Measurements from ENCODE around the gene TMEM151A.
A peak's percentile ranks its signal among the peaks of the same experiment; 100 is the strongest.

Gene TMEM151A

GRCh38 chr11:66324664-66325063 is 33.0 kb downstream of the TMEM151A start:
- FAIRE-seq: no peak

DNA sequence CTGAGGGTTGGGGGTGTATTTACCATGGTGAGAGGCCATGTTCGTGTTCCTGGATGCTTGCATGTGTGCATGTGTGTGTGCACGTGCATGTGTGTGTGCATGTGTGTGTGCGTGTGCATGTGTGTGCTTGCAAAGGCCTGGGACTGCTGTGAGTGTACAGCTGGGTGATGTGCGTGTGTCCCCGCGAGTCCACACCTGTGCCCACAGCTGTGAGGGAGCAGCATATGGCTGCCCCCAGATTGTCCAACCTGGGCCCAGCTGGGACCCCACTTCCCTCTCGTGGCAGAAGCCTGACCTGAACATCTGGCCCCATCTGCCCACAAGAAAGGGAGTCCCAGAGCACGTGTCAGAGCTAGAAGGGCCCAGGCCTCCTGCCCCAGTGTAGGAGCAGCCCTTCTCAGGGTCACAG is 33.6 kb downstream of the TMEM151A start:
- no peak for FAIRE-seq

GRCh38 chr11:66326261-66327111 is 34.8 kb downstream of the TMEM151A start:
- no peak for FAIRE-seq

- no peak for FAIRE-seq
Measured at GRCh38 chr11:66327171-66328030, 35.7 kb downstream of the TMEM151A start.

- no peak for FAIRE-seq
Measured at GRCh38 chr11:66328031-66328301, 36.3 kb downstream of the TMEM151A start.

DNA sequence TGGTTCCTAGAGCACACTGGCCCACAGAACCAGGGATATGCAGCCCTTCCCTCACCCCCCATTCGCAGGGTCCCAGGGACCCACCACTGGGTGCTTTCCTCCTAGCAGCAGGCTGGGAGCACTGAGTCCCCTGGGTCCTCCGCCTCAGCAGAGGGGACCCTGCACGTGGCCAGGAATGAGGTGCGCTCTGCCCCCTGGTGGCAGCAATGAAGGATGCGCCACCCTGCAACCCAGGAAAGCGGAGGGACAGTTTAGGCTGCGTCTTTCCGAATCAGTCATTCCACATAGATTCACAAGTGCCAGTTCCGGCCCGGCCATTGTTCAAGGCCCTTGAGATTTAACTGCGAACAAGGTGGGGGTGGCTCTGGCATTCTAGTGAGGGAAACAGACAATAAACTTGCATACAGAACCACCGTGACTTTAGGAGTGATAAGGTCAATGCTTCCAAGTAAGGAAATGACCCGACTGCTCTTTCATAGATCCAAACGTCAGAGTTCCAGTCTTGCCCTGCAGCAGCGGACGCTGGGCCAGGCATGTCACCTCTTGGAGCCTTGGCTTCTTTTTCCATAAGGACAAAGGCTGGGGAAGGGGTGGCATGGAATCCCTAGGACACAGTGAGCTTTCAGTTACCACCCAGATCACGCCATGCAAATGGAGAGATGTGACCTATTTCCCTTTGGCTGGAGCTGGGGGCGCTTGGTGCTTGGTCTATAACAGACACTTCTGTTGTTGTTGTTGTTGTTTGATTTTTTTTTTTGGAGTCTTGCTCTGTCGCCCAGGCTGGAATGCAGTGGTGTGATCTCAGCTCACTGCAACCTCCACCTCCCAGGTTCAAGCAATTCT is 36.8 kb downstream of the TMEM151A start:
- no peak for FAIRE-seq

DNA sequence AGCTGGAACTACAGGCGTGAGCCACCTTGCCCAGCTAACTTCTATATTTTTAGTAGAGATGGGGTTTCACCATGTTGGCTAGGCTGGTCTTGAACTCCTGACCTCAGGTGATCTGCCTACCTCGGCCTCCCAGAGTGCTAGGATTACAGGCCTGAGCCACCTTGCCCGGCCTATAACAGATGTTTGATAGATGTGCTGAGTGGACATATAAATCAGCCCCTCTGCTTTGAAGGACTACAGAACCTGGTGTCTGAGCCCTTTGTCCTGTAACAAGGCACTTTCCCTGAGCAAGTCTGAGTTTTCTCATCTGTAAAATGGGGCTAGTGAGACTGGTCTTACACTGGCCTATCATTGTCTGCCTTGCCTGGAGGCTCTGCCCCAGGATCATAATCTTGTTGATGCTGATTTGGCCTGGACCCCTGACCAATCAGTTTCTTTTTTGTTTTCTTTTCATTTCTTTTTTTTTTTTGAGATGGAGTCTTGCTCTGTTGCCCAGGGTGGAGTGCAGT is 37.5 kb downstream of the TMEM151A start:
- FAIRE-seq: no peak

- no peak for FAIRE-seq
Measured at GRCh38 chr11:66330931-66331330, 39.2 kb downstream of the TMEM151A start.

DNA sequence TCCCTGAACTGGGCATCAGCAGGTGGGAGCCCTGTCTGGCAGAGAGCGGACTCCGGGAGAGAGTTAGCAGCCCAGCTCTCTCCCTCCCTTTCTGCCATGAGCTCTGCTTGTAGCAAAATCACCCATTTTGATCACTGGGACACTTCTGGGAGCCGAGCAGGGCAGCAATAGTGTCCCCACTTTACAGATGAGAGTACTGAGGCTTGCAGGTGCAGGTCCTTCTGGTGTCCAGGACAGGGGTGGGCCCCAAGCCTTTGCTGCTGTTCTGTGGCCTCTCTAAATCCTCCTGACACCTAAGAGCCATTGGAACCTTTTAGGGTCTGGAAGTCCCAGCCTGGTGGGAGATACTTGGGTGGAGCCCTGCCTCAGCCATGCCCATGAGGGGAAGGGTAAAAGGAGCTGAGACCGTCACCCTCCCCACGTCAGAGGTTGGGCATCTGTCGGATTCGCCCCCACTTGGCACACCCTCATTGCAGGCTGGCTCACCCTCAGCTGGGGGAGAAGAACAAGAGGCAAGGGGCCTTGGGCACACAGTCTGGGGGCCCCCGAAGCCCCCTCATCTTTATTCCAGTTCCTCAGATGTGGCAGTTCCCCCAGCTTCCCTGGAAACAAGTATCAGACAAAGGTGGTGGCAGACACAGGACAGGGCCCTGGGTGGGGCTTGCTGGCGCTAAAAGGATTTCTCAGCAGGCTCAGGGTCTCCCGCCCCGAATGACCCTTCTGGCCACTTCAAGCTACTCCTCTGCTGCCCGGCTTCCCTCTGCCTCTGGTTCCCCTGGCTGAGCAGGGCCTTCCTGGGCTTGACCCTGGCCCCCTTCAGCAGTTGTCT is 40.1 kb downstream of the TMEM151A start:
- no peak for FAIRE-seq

DNA sequence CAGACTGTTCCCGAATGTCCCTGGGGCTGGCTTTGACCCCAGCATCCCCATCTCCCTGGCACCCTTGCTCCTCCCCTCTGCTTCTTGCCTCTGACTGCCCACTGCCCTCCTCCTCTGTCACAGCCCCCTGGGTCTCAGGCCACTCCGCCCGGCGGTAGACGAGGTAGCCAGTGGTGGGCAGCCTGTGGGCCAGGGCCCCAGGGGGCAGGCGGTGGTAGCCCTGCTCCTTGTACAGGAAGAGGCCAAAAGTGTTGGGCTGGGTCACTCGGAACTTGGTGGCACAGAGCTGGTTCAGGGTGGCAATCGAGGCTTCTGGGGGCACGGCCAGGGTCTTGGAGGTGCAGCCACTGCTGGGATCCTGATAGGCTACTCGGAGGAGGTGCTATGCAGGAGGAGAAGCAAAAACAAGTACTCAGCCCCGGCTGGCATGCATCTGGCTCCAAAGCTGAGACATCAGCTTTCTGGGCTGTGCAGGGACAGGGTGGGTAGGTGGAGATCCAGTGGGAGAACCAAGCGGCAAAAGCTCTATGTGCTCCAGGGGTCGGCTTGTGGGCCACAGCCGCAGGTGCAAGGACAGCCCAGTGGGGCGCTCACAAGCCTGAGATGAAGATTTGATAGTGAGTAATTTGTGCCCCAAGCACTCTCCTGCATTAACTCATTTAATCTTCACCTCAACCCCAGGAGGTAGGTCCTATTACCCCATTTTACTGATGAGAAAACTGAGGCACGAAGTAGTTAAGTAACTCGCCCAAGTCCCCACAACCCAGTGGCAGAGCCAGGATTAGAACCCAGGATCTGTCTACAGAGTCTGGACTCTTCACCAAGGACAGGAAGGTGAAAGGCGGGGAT is 40.9 kb downstream of the TMEM151A start:
- no peak for FAIRE-seq

- FAIRE-seq: no peak
Measured at GRCh38 chr11:66333220-66333877, 41.7 kb downstream of the TMEM151A start.

- no peak for FAIRE-seq
Measured at GRCh38 chr11:66333896-66334604, 42.4 kb downstream of the TMEM151A start.

GRCh38 chr11:66334605-66335442 is 43.1 kb downstream of the TMEM151A start:
- no peak for FAIRE-seq

- no peak for FAIRE-seq
Measured at GRCh38 chr11:66335531-66336233, 44.0 kb downstream of the TMEM151A start.

GRCh38 chr11:66336234-66337102 is 44.8 kb downstream of the TMEM151A start, which contains the start of gene RIN1:
Gene RIN1 (minus strand): TSS chr11:66336434. CDS start chr11:66336402, 32 bp downstream.
- peak; percentile 92 for FAIRE-seq

DNA sequence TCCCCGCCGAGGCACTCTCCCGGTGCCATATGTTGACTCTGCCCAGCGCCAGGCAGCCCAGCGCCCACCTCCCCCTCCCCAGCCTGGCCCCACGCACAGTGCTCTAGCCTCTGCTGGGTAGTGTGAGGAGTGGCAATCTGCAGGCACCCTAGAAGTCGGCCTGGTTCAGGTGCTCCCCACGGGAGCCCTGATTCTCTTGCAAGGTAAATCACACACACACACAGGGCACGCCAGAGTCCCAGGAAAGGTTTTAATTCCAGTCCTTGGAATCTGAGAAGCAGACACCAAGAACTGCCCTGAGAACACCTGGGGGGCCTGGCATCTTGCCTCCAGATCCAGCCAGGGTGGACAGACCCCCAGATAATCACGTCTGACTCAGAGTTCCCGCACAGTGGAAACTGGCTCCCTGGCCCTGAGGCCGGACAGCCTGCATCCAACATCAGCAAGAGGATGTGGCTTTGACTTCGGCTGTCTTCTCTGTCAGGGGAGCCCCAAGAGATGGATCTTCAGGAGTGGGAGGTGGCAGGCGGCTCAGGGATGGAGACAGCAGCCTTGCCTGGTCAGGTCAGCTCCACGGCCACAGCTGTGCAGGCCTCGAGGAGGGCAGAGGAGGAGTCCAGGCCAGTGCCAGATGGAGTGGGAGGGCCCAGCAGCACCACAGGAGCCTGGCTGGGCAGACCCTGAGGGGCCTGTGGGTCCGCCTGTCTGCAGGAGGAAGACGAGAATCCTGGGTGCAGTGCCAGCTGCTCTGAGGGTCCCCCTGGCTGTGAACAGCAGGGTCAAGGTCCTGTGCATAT is 45.6 kb downstream of the TMEM151A start:
- no peak for FAIRE-seq

All from A204.1 (cell line).